Duodenal mucosa (tissue), 2 donors: Measurements from ENCODE around the gene LGMN.
A peak's percentile ranks its signal among the peaks of the same experiment; 100 is the strongest.

Experiments
- H3K27ac ChIP-seq: one replicate; pipeline ENCODE4 v1.7.0; 2013; ENCODE audit warnings: low read depth, low read length
- H3K27me3 ChIP-seq, 2 donors: one replicate each; pipeline ENCODE4 v1.7.0; 2013; ENCODE audit warnings: low read length in 2 of 2, control low read depth in 1 of 2; ENCODE audit not compliant: insufficient read depth in 2 of 2, control insufficient read depth in 1 of 2
- H3K36me3 ChIP-seq, 2 donors: one replicate each; pipeline ENCODE4 v1.7.0; 2013; ENCODE audit warnings: low read length in 2 of 2, control low read depth in 1 of 2; ENCODE audit not compliant: insufficient read depth in 2 of 2, control insufficient read depth in 1 of 2
- H3K4me1 ChIP-seq, 2 donors: one replicate each; pipeline ENCODE4 v1.7.0; 2013; ENCODE audit warnings: low read length in 2 of 2, control low read depth in 1 of 2; ENCODE audit not compliant: insufficient read depth in 2 of 2, control insufficient read depth in 1 of 2
- H3K4me3 ChIP-seq, 2 donors: one replicate each; pipeline ENCODE4 v1.7.0; 2013; ENCODE audit warnings: low read length in 2 of 2, low read depth in 1 of 2
- H3K9ac ChIP-seq, 2 donors: one replicate each; pipeline ENCODE4 v1.7.0; 2013; ENCODE audit warnings: low read length in 2 of 2, low read depth in 1 of 2
- H3K9me3 ChIP-seq, 2 donors: one replicate each; pipeline ENCODE4 v1.7.0; 2013; ENCODE audit warnings: low read length in 2 of 2, control low read depth in 1 of 2; ENCODE audit not compliant: control insufficient read depth in 1 of 2

The LGMN gene

DNA sequence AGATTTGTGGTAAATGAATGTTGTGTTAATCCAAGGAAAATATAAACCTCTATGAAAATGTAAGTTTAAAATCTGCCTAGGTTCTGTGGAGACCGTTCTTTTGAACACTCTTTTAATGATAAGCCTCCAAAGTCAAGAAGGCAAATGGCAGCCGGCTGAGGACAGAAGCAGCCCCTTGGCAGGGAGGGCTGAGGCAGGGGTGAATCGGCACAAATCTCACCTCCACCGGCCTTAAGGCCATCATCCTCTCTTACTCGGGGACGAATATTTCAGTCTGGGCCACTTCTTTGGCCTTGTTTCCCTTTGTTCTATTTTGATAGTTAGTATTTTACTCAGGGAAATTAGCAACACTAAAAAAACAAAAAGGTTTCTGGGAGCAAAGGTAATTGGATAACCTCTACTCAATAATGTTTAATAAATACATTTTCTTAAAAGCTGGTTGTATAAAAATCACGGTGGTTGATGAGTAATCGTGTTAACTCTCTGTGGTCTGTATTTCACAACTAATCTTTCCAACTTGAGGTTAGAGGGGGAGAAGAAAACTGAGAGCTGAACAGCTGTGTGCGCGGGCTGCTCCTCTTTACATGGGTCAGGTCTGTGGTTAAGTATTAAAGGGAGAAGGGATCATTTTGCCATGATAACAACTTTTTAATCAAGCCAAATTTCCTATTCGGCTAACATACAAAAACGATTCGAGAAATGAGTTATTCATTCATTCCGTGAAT, 18.6 kb downstream of the LGMN start:
- no peak overlapping the region for H3K4me3 ChIP-seq
- no peaks in the 10 kb centered on the region for H3K9me3 ChIP-seq
- no peak overlapping the region for H3K9ac ChIP-seq
- peaks cover 13 to 15% of the 10 kb centered on the region in 2 donors for H3K36me3 ChIP-seq
- H3K27ac ChIP-seq, result no peak overlapping the region
- peaks cover 21 to 22% of the 10 kb centered on the region in 2 donors for H3K4me1 ChIP-seq
- H3K27me3 ChIP-seq, result no peaks in the 10 kb centered on the region

DNA sequence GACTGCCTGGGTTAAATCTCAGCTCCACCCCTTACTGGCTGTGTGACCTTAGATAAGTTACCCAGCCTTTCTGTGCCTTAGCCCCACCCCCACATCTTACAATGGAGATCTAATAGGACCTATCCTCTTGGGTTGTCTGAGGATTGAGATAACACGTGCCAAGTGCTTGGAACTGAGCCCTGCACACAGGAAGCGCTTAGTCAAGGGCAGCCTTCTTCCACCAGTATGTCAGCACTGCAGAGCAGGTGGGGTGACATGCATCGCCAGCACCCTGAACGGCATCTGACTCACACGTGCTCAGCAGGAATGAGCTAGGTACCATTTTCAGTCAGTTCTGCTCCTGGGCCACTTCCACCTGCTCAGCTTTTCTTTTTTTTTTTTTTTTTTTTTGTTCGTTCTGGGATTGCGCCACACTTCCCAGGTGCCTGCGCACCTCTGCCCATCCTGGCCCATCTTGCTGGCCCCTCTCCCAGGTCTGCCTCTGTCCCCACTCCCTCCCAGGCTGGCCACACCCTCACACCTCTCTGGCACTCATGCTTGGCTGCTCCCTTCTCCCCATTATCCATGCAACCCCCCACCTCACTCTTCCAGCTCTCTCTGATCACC, 19.6 kb downstream of the LGMN start:
- no peaks in the 10 kb centered on the region for H3K27me3 ChIP-seq
- H3K9ac ChIP-seq, result no peak overlapping the region
- H3K36me3 ChIP-seq, result peaks cover 13 to 15% of the 10 kb centered on the region in 2 donors
- no peaks in the 10 kb centered on the region for H3K9me3 ChIP-seq
- no peak overlapping the region for H3K27ac ChIP-seq
- peaks cover 29 to 31% of the 10 kb centered on the region in 2 donors for H3K4me1 ChIP-seq
- no peak overlapping the region for H3K4me3 ChIP-seq

DNA sequence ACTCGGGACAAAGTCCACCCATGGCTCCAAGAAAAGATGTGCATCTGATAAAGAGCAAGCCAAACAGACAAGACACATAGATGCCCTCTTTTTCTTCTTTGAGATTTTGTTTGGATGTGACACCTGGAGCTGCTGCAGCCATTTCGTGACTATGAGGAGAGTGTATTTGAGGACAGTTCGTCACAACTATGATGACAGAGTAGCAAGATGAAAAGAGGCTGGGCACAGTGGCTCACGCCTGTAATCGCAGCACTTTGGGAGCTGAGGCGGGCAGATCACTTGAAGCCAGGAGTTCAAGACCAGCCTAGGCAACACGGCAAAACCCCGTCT, 21.5 kb downstream of the LGMN start:
- Histone ChIP-seq H3K27me3 (no peaks in the 10 kb centered on the region), H3K4me1 (peaks cover 29 to 33% of the 10 kb centered on the region in 2 donors), H3K9me3 (no peaks in the 10 kb centered on the region), H3K27ac (peak overlapping the region; percentile 90), H3K36me3 (peaks cover 7 to 8% of the 10 kb centered on the region in 2 donors), H3K9ac (peak overlapping the region in 1 of 2 donors; percentile 40), H3K4me3 (no peak overlapping the region)

DNA sequence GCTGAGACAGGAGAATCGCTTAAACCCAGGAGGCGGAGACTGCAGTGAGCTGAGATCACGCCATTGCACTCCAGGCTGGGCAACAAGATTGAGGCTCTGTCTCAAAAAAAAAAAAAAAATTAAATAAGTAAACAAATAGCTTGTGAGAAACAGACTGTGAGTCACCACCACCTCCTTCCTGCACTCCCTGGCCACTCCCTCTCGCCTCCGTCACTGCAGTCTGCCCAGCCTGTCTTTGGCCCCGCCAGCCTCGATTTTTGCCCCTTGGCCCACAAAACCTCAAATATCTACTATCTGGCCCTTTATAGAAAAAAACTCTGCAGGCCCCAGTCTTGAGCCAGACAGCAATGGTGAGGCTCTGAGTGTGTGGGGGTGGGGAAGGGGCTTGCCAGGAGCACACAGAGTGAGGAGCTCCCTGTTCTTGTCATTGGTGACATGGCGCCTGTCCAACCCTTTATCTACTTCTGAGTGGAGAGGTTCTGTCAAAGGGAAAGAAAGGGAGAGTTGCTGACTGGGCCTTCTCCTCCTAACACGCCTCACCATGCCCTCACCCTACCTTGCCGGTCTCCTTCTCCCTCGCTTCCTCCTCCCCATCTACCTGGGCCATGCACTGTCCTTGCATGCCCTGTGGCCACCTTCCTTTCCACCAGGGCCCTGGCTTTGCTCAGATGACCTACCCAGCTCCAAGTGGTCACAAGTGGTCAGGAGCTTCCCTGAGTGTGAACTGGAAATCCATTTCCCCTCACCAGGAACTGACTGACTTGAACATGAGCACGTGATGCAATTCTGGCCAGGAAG, 22.1 kb downstream of the LGMN start:
- Histone ChIP-seq H3K4me1 (peaks cover 29 to 39% of the 10 kb centered on the region in 2 donors), H3K27me3 (no peaks in the 10 kb centered on the region), H3K27ac (peak overlapping the region; percentile 90), H3K4me3 (peak overlapping the region in 1 of 2 donors; percentile 0), H3K36me3 (peaks cover under 1 to 3% of the 10 kb centered on the region in 2 donors), H3K9ac (peak overlapping the region in 1 of 2 donors; percentile 40), H3K9me3 (no peaks in the 10 kb centered on the region)

DNA sequence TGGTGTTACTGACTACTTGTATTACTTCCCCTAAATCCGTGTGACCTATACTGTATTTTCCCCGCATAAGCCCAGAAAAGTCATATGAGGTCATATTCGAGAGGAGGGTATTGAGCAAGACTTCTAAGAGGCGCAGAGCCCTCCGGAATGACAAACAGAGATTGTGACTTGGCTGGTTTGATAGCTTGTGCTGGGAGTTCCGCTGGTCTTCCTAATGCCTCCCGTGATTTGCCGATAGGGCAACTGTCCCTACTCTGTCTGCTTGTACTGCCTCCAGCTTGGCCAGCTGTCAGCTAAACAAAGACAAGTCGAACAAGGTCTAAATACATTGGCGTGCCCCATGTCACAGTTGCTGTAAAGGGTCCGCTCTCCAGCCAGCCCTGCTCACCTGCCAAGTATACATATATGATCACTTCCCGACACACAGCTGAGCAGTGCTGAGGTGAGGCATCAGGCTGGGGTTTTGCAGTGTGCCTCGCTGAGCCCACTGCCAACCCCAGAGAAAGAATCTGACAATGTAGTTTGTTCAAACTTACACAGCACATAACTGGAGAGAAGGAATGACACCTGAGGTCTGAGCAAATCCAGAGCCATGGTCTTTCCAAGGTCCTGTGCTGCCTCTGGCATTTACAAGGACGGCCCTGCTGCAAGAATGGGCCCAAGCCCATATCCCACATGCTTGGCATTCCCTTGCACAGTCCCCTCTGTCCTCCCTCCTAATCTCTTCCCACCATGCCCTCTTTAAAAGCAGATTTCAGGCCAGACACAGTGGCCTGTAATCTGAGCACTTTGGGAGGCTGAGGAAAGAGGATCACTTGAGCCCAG, 23.7 kb downstream of the LGMN start:
- Histone ChIP-seq H3K36me3 (peaks cover 0 to 3% of the 10 kb centered on the region in 2 donors), H3K27ac (no peak overlapping the region), H3K27me3 (no peaks in the 10 kb centered on the region), H3K4me3 (no peak overlapping the region), H3K9ac (peak overlapping the region; percentile 1 to 7), H3K4me1 (peaks cover 38 to 46% of the 10 kb centered on the region in 2 donors), H3K9me3 (no peaks in the 10 kb centered on the region)

DNA sequence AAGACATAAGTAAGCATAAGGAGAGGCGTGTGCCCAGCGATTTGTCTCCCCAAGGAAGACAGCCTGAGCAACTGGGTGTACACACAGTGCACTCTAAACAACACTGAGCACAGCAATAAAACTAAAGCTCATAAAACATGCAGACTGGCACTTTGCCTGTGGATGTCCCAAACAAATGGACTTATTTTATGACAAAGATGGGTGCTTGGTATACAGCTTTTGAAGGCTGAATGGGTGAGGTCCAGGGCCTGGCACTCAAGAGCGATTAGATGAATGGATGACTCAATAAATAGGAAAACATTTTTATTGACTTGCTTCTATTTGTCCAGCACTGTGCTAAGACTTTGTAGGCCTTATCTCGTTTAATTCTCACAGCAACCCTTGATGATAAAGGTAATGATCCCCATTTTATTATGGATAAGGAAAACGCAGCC, 28.5 kb downstream of the LGMN start:
- peaks cover 20 to 32% of the 10 kb centered on the region in 2 donors for H3K4me1 ChIP-seq
- H3K9me3 ChIP-seq, result no peaks in the 10 kb centered on the region
- H3K36me3 ChIP-seq, result peaks cover 0 to 13% of the 10 kb centered on the region in 2 donors
- H3K27me3 ChIP-seq, result no peaks in the 10 kb centered on the region
- no peak overlapping the region for H3K4me3 ChIP-seq
- peak overlapping the region in 1 of 2 donors; percentile 39 for H3K9ac ChIP-seq
- H3K27ac ChIP-seq, result no peak overlapping the region

DNA sequence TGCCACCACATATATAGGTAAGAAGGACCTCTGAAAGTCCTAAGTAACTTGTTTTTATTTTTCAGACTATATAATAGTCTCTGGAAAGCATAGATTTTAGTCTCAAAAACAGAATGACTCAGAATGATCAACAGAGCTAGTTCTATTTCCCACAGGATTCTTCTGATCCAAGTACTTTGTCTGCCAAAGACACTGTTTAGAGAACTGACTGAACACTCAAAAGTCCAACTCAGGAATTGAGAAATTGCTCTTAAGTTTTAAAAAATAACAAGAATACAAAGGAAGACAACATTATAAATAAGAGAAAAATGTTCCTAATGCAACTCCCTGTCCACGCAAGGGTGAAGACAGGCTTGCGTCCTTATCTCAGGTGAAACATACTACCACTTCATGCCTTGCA, 29.0 kb downstream of the LGMN start:
- peaks cover 15 to 27% of the 10 kb centered on the region in 2 donors for H3K4me1 ChIP-seq
- H3K9ac ChIP-seq, result peak overlapping the region in 1 of 2 donors; percentile 39
- H3K36me3 ChIP-seq, result peaks cover 0 to 13% of the 10 kb centered on the region in 2 donors
- H3K4me3 ChIP-seq, result no peak overlapping the region
- H3K27ac ChIP-seq, result no peak overlapping the region
- H3K9me3 ChIP-seq, result no peaks in the 10 kb centered on the region
- H3K27me3 ChIP-seq, result no peaks in the 10 kb centered on the region

DNA sequence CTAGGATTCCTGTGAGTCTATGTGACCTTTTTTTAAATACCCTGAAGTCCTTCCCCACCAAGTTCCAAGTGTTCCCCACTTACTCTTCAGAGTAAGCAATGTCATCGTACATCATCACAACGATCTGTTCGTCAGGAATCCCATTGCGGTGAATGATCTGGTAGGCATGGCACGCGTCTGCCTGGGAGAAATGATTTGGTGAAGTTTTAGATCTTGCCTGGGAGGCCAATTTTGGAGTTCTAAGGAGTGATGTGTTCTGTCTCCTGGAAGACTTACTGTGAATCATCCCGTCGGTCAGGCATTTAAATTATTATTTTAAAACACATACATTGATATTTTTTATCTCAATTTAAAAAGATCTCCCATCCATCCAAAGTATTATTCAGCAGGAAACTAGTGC, 29.8 kb downstream of the LGMN start:
- no peak overlapping the region for H3K27ac ChIP-seq
- H3K27me3 ChIP-seq, result no peaks in the 10 kb centered on the region
- peaks cover 6 to 14% of the 10 kb centered on the region in 2 donors for H3K36me3 ChIP-seq

DNA sequence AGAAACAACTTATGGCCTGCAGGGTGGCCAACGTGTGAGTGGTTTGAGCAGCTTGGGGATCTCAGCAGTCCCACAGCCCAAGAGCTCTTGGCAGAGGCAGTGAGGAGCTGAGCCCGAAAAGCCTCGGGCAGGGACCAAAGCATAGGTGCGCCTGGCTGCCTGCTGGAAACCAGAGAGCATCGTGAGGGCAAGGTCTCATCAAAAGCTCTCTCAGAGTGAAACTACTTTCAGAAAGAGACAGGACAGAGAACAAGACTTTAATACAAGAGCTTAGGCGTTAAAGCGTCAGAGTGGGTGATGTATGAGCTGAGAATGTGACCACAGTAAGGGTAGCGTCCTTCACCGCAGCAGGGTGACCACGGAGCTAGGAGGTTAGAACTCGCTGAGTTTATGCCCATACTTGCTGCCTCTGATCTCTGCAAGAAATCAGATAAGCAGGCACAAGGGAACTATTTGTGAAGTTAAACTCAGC, 30.8 kb downstream of the LGMN start:
- Histone ChIP-seq H3K27ac (no peak overlapping the region), H3K36me3 (peaks cover 7 to 24% of the 10 kb centered on the region in 2 donors), H3K4me3 (no peak overlapping the region), H3K27me3 (no peaks in the 10 kb centered on the region), H3K9ac (no peak overlapping the region), H3K4me1 (peaks cover 11 to 22% of the 10 kb centered on the region in 2 donors), H3K9me3 (no peaks in the 10 kb centered on the region)

More for the DNA sequence above, 29.8 kb downstream of the LGMN start:
- no peak overlapping the region for H3K9ac ChIP-seq
- no peak overlapping the region for H3K4me3 ChIP-seq
- no peaks in the 10 kb centered on the region for H3K9me3 ChIP-seq
- peaks cover 11 to 22% of the 10 kb centered on the region in 2 donors for H3K4me1 ChIP-seq
